ENCODE data around the gene DLD.

DNA sequence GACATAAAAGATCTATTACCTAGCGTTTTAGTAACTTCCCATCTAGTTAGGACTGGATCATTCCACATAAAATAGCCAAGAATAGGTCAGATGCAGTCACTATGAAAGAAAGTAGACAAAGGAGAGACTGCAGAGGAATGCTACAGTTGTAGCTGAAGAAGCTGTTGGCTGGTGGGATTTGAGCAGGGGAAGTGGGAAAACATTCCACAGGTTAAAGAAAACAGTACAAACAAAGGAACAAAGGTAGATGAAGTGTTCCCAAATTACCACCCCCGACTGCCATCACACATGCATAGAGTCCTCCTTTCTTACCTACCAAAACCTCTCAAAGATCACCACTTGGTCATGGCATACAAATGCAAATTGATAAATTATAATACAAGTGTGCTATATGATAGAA is 41.8 kb downstream of the DLD start:
- TF ChIP-seq CTCF (conservative IDR thresholded peaks at IDR 0.05; ENCODE audit: low read length), result no peak
- no peak for TF ChIP-seq EZH2phosphoT487 (IDR thresholded peaks at IDR 0.05; ENCODE audit: borderline replicate concordance, low read depth, low read length)
